ENCODE results near the gene MYOCD. TPM values are rescaled to one million over a fixed set of nuclear protein-coding genes. Genes with fewer than 3 reads are reported as not detected.

The MYOCD gene
- total RNA-seq, 1 experiment from 2014 or later = not detected

DNA sequence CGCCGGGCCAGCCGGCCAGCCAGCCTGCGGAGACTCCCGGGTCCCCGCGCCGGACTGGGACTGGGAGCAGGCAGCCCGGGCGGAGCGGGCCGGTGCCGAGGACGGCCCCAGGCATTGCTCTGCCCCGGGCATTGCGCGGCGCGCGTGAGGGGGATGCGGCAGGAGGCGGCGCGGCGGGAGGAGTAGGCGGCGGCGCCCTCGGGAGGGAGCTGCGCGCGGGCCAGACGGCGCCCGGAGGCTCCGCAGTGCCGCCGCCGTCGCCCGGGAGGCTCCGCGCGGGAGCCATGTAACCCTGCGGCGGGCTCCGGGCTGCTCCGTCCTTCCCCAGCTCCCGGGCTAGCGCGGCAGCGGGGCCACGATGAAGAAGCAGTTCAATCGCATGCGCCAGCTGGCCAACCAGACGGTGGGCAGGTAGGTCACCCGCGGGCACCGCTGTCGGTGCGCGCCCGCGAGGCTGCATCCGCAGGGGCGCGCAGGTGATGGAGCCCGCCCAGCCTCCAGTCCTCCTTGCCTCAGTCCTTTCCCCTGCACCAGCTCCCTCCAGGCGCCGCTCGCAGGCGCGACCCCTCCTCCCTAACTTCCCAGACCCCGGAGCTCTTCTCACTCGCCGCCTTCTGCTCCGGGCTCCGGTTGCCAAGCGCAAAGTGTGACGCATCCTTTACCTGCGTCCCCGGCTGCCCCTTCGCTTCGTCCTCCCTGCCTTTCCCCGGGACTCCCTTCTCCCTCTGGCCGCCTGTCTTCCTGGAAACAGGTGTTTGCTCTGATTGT is 124.0 kb downstream of the MYOCD start, which contains the start of gene ARHGAP44:
Gene ARHGAP44 (plus strand): TSS at position 18 of the 768 bp plus-strand sequence. CDS start 341 bp downstream, at position 359.
- no peaks in the 10 kb centered on the region for H3K36me3 ChIP-seq (ENCODE audit: control insufficient read depth, insufficient read depth, low read length)
- TF ChIP-seq, protein P1, sequence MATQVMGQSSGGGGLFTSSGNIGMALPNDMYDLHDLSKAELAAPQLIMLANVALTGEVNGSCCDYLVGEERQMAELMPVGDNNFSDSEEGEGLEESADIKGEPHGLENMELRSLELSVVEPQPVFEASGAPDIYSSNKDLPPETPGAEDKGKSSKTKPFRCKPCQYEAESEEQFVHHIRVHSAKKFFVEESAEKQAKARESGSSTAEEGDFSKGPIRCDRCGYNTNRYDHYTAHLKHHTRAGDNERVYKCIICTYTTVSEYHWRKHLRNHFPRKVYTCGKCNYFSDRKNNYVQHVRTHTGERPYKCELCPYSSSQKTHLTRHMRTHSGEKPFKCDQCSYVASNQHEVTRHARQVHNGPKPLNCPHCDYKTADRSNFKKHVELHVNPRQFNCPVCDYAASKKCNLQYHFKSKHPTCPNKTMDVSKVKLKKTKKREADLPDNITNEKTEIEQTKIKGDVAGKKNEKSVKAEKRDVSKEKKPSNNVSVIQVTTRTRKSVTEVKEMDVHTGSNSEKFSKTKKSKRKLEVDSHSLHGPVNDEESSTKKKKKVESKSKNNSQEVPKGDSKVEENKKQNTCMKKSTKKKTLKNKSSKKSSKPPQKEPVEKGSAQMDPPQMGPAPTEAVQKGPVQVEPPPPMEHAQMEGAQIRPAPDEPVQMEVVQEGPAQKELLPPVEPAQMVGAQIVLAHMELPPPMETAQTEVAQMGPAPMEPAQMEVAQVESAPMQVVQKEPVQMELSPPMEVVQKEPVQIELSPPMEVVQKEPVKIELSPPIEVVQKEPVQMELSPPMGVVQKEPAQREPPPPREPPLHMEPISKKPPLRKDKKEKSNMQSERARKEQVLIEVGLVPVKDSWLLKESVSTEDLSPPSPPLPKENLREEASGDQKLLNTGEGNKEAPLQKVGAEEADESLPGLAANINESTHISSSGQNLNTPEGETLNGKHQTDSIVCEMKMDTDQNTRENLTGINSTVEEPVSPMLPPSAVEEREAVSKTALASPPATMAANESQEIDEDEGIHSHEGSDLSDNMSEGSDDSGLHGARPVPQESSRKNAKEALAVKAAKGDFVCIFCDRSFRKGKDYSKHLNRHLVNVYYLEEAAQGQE (IDR thresholded peaks at IDR 0.05; ENCODE audit: insufficient read depth in 1 of 2, low read depth in 2 of 2, low read length in 1 of 2) = no peak
- TF ChIP-seq TCF7L2 (IDR thresholded peaks at IDR 0.05; ENCODE audit: low read depth, low read length) (no peak), SIN3A (IDR thresholded peaks at IDR 0.05; ENCODE audit: borderline replicate concordance, insufficient read depth, low read depth, low read length) (no peak), POLR2AphosphoS5 (IDR thresholded peaks at IDR 0.05; ENCODE audit: low read depth, low read length) (no peak)
- TF ChIP-seq, protein P2, sequence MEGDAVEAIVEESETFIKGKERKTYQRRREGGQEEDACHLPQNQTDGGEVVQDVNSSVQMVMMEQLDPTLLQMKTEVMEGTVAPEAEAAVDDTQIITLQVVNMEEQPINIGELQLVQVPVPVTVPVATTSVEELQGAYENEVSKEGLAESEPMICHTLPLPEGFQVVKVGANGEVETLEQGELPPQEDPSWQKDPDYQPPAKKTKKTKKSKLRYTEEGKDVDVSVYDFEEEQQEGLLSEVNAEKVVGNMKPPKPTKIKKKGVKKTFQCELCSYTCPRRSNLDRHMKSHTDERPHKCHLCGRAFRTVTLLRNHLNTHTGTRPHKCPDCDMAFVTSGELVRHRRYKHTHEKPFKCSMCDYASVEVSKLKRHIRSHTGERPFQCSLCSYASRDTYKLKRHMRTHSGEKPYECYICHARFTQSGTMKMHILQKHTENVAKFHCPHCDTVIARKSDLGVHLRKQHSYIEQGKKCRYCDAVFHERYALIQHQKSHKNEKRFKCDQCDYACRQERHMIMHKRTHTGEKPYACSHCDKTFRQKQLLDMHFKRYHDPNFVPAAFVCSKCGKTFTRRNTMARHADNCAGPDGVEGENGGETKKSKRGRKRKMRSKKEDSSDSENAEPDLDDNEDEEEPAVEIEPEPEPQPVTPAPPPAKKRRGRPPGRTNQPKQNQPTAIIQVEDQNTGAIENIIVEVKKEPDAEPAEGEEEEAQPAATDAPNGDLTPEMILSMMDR (IDR thresholded peaks at IDR 0.05) = no peak
- ChIA-PET POLR2A (no interaction called here), CTCF (no interaction called here)
- peak within 1 kb of the TSS; percentile 49 to 52 for H3K4me3 ChIP-seq (ENCODE audit: low read depth in 2 of 2, low read length in 2 of 2)
- no TSS peak for BruUV-seq (replicated peaks)
- intact Hi-C loops (cut with micrococcal nuclease; ENCODE audit: unreplicated experiment) (no loop called here), in situ Hi-C loops (cut with HindIII; ENCODE audit: low pct_unique_long_range_greater_than_20kb, low sequenced_read_pairs) (no loop called here)
- ATAC-seq (peak; percentile 99), DNase-seq (ENCODE audit: low read depth, low spot score) (no peak)
- H3K9me3 ChIP-seq (ENCODE audit: control insufficient read depth, insufficient read depth, low read depth, low read length) = no peaks in the 10 kb centered on the region
- no peaks in the 10 kb centered on the region for H3K4me1 ChIP-seq (ENCODE audit: control insufficient read depth, insufficient read depth, low read length)
- no peaks in the 10 kb centered on the region; the same call in none of the 2 replicates for H3K27me3 ChIP-seq (ENCODE audit: control insufficient read depth, insufficient read depth, low read length)
- H3K27ac ChIP-seq (ENCODE audit: low read length) = no peak within 1 kb of the TSS

DNA sequence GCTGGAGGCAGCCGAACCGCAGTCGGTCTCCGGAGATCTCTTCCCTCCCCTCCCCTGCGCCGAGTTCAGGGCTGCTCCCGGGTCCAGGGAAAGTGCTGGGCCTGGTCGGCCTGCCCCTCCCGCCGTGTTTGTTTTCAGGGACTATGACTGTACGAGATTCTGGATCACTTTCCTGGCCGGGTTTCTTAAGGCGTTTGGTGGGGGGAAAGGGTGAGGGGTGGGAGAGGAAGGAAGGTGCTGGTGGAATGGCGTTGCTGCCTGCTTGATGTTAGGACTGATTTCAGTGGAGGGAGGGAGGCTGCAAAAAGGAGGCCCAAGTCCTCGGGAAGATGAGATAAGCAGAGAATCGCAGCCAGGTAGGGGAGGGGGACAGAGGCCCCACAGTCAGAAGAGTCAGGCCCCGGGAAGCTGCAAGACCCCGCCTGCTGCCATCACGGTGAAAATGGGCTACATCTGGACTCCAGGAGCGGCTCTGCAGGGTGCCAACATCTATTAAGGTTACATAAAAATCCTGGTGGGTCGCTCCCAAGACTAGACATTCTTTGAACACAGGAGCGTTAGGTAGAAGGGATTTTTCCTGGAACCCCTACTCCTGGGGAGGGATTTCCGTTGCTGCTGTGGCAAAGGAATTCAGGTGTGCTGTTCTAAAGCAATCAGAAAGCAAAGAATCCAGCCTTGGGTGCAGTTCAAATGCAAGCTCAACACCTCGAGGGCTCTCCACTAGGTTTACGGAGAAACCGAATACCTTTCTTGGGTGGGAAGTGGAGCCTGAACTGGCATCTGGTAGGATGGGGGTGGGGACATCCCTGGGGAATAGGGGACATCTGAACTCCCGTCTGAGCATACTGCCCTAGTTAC is 124.8 kb downstream of the MYOCD start:
- H3K27me3 ChIP-seq (ENCODE audit: control insufficient read depth, insufficient read depth, low read length) = no peaks in the 10 kb centered on the region; the same call in none of the 2 replicates
- H3K27ac ChIP-seq (ENCODE audit: low read length) = no peak overlapping the region
- no peaks in the 10 kb centered on the region for H3K9me3 ChIP-seq (ENCODE audit: control insufficient read depth, insufficient read depth, low read depth, low read length)
- TF ChIP-seq, protein P2 (IDR thresholded peaks at IDR 0.05) = no peak
- no peak for TF ChIP-seq SIN3A (IDR thresholded peaks at IDR 0.05; ENCODE audit: borderline replicate concordance, insufficient read depth, low read depth, low read length)
- H3K4me3 ChIP-seq (ENCODE audit: low read depth in 2 of 2, low read length in 2 of 2) = peak overlapping the region; percentile 49 to 52
- H3K4me1 ChIP-seq (ENCODE audit: control insufficient read depth, insufficient read depth, low read length) = no peaks in the 10 kb centered on the region
- intact Hi-C loops (cut with micrococcal nuclease; ENCODE audit: unreplicated experiment) (no loop called here), in situ Hi-C loops (cut with HindIII; ENCODE audit: low pct_unique_long_range_greater_than_20kb, low sequenced_read_pairs) (no loop called here)
- DNase-seq (ENCODE audit: low read depth, low spot score) (no peak), ATAC-seq (no peak)
- CTCF ChIA-PET = no interaction called here
- BruUV-seq (replicated peaks) = no TSS peak
- POLR2A ChIA-PET = no interaction called here
- no peaks in the 10 kb centered on the region for H3K36me3 ChIP-seq (ENCODE audit: control insufficient read depth, insufficient read depth, low read length)

Data from Panc1 (cell line).